ENCODE data around the gene EXD2.
"Not testable (repeated sequence)": the region's sequence is repeated elsewhere in the genome, so short reads cannot be mapped to it uniquely, and the experiment has no call there.

The EXD2 gene

GRCh38 chr14:69207435-69208041 lies 16.2 kb downstream of the EXD2 start:
- Histone ChIP-seq H3K4me1 (ENCODE audit: control insufficient read depth, low read length) (no peaks in the 10 kb centered on the region), H3F3A (ENCODE audit: control insufficient read depth, insufficient read depth) (no peaks in the 10 kb centered on the region), H3K9me3 (ENCODE audit: control insufficient read depth, insufficient read depth, low read length) (no peaks in the 10 kb centered on the region), H3K27ac (ENCODE audit: low read depth, low read length) (no peak overlapping the region), H4K20me1 (ENCODE audit: control insufficient read depth, insufficient read depth, low read depth, low read length) (no peaks in the 10 kb centered on the region), H3K36me3 (ENCODE audit: control insufficient read depth, low read length) (no peaks in the 10 kb centered on the region), H3K4me3 (ENCODE audit: low read length) (no peak overlapping the region), H3K27me3 (ENCODE audit: control insufficient read depth, low read length) (no peaks in the 10 kb centered on the region), H3K79me2 (ENCODE audit: control insufficient read depth, low read length) (no peaks in the 10 kb centered on the region), H3K9me2 (replicated peaks; ENCODE audit: control insufficient read depth, low read length) (no peaks in the 10 kb centered on the region), H3K4me2 (ENCODE audit: low read length) (no peak overlapping the region)
- TF ChIP-seq EZH2phosphoT487 (IDR thresholded peaks at IDR 0.05; ENCODE audit: borderline replicate concordance, low read length): no peak
- no peak for TF ChIP-seq CTCF (IDR thresholded peaks at IDR 0.05; ENCODE audit: low read depth, low read length, poor library complexity, severe bottlenecking)

GRCh38 chr14:69208666-69209065 lies 17.4 kb downstream of the EXD2 start:
- no peaks in the 10 kb centered on the region for H3F3A ChIP-seq (ENCODE audit: control insufficient read depth, insufficient read depth)
- H4K20me1 ChIP-seq (ENCODE audit: control insufficient read depth, insufficient read depth, low read depth, low read length): no peaks in the 10 kb centered on the region
- no peak overlapping the region for H3K4me2 ChIP-seq (ENCODE audit: low read length)
- H3K36me3 ChIP-seq (ENCODE audit: control insufficient read depth, low read length): no peaks in the 10 kb centered on the region
- no peaks in the 10 kb centered on the region for H3K79me2 ChIP-seq (ENCODE audit: control insufficient read depth, low read length)
- H3K9me2 ChIP-seq (replicated peaks; ENCODE audit: control insufficient read depth, low read length): no peaks in the 10 kb centered on the region
- no peaks in the 10 kb centered on the region for H3K27me3 ChIP-seq (ENCODE audit: control insufficient read depth, low read length)
- H3K4me3 ChIP-seq (ENCODE audit: low read length): no peak overlapping the region
- TF ChIP-seq EZH2phosphoT487 (IDR thresholded peaks at IDR 0.05; ENCODE audit: borderline replicate concordance, low read length) (no peak), CTCF (IDR thresholded peaks at IDR 0.05; ENCODE audit: low read depth, low read length, poor library complexity, severe bottlenecking) (no peak)
- H3K9me3 ChIP-seq (ENCODE audit: control insufficient read depth, insufficient read depth, low read length): no peaks in the 10 kb centered on the region
- no peak overlapping the region for H3K27ac ChIP-seq (ENCODE audit: low read depth, low read length)
- no peaks in the 10 kb centered on the region for H3K4me1 ChIP-seq (ENCODE audit: control insufficient read depth, low read length)

GRCh38 chr14:69214393-69214792 lies 23.1 kb downstream of the EXD2 start:
- H3K9me3 ChIP-seq (ENCODE audit: control insufficient read depth, insufficient read depth, low read length): no peaks in the 10 kb centered on the region
- H4K20me1 ChIP-seq (ENCODE audit: control insufficient read depth, insufficient read depth, low read depth, low read length): no peaks in the 10 kb centered on the region
- no peaks in the 10 kb centered on the region for H3F3A ChIP-seq (ENCODE audit: control insufficient read depth, insufficient read depth)
- no peak overlapping the region for H3K27ac ChIP-seq (ENCODE audit: low read depth, low read length)
- H3K79me2 ChIP-seq (ENCODE audit: control insufficient read depth, low read length): no peaks in the 10 kb centered on the region
- H3K36me3 ChIP-seq (ENCODE audit: control insufficient read depth, low read length): no peaks in the 10 kb centered on the region
- H3K27me3 ChIP-seq (ENCODE audit: control insufficient read depth, low read length): no peaks in the 10 kb centered on the region
- no peak overlapping the region for H3K4me3 ChIP-seq (ENCODE audit: low read length)
- TF ChIP-seq CTCF (IDR thresholded peaks at IDR 0.05; ENCODE audit: low read depth, low read length, poor library complexity, severe bottlenecking): no peak
- H3K4me2 ChIP-seq (ENCODE audit: low read length): no peak overlapping the region
- no peaks in the 10 kb centered on the region for H3K9me2 ChIP-seq (replicated peaks; ENCODE audit: control insufficient read depth, low read length)
- no peaks in the 10 kb centered on the region for H3K4me1 ChIP-seq (ENCODE audit: control insufficient read depth, low read length)

- not testable (repeated sequence) for H3K9me2 ChIP-seq (replicated peaks; ENCODE audit: control insufficient read depth, low read length); H3K27ac ChIP-seq (ENCODE audit: low read depth, low read length); H3K4me1 ChIP-seq (ENCODE audit: control insufficient read depth, low read length); H3K4me3 ChIP-seq (ENCODE audit: low read length); H3F3A ChIP-seq (ENCODE audit: control insufficient read depth, insufficient read depth); H3K4me2 ChIP-seq (ENCODE audit: low read length); H3K27me3 ChIP-seq (ENCODE audit: control insufficient read depth, low read length); H3K9me3 ChIP-seq (ENCODE audit: control insufficient read depth, insufficient read depth, low read length); H3K36me3 ChIP-seq (ENCODE audit: control insufficient read depth, low read length); H4K20me1 ChIP-seq (ENCODE audit: control insufficient read depth, insufficient read depth, low read depth, low read length); H3K79me2 ChIP-seq (ENCODE audit: control insufficient read depth, low read length)
These were observed 26.4 kb downstream of the EXD2 start for GRCh38 chr14:69217663-69218062.
